C4-2B (cell line): Measurements from ENCODE around the gene NFAT5.

ENCODE experiments used
- H3K27ac ChIP-seq: fragments of 450-650 bp; 2 replicates; pipeline ENCODE4 v1.5.1; 2017
- CTCF ChIP-seq: fragments of 450-650 bp; conservative IDR thresholded peaks from 2 replicates; pipeline ENCODE4 v1.5.1; 2017; ENCODE audit warnings: mild to moderate bottlenecking
- ZFX ChIP-seq: fragments of 450-650 bp; IDR thresholded peaks from 2 replicates; pipeline ENCODE4 v1.6.1; 2017

Gene NFAT5

GRCh38 chr16:69606985-69607384 is 41.2 kb downstream of the NFAT5 start:
- TF ChIP-seq ZFX (no peak), CTCF (no peak)
- no peak overlapping the region for H3K27ac ChIP-seq

- no peak overlapping the region for H3K27ac ChIP-seq
- TF ChIP-seq CTCF (no peak), ZFX (no peak)
Measured at GRCh38 chr16:69607674-69608073, 41.9 kb downstream of the NFAT5 start.

GRCh38 chr16:69610356-69610755 is 44.6 kb downstream of the NFAT5 start:
- TF ChIP-seq CTCF (no peak), ZFX (no peak)
- H3K27ac ChIP-seq: no peak overlapping the region

- TF ChIP-seq CTCF: no peak
- no peak for TF ChIP-seq ZFX
- H3K27ac ChIP-seq: no peak overlapping the region
Measured at GRCh38 chr16:69611103-69611640, 45.4 kb downstream of the NFAT5 start.

GRCh38 chr16:69613378-69614154 is 47.8 kb downstream of the NFAT5 start:
- no peak overlapping the region for H3K27ac ChIP-seq
- TF ChIP-seq CTCF (no peak), ZFX (no peak)

GRCh38 chr16:69615528-69615927 is 49.8 kb downstream of the NFAT5 start:
- H3K27ac ChIP-seq: no peak overlapping the region
- TF ChIP-seq CTCF (no peak), ZFX (no peak)

- no peak overlapping the region for H3K27ac ChIP-seq
- no peak for TF ChIP-seq CTCF
- no peak for TF ChIP-seq ZFX
Measured at GRCh38 chr16:69616082-69616481, 50.3 kb downstream of the NFAT5 start.
